CD8-positive, alpha-beta memory T cell (primary cell): ENCODE results near the gene NHLH2. TPM values are rescaled to one million over a fixed set of nuclear protein-coding genes. Genes with fewer than 3 reads are reported as not detected.

Experiments used
- CTCF ChIA-PET: fragments of 350-600 bp; sonication (Branson Sonifier 250); formaldehyde crosslinking; loops from one replicate; lab custom pipeline; 2021; ENCODE audit warnings: antibody characterized with exemption; lab: Charles Lee
- POLR2A ChIA-PET: fragments of 350-600 bp; sonication (Branson Sonifier 250); formaldehyde crosslinking; loops from one replicate; lab custom pipeline; 2021; ENCODE audit warnings: antibody characterized with exemption; lab: Charles Lee
- DNase-seq, 5 donors: peaks; one replicate each; pipeline versions ENCODE4 v3.0.0 to v3.0.0-alpha.2; 2020 to 2022; ENCODE audit warnings: mixed read lengths in 1 of 5
- H3K27ac ChIP-seq: one replicate; pipeline ENCODE4 v1.7.0; 2013; ENCODE audit warnings: low read depth, mild to moderate bottlenecking, low read length, moderate library complexity
- H3K27me3 ChIP-seq: 2 replicates; pipeline ENCODE4 v1.7.0; 2013; ENCODE audit warnings: low read length, mild to moderate bottlenecking; ENCODE audit not compliant: insufficient read depth, poor library complexity, severe bottlenecking
- H3K36me3 ChIP-seq: 2 replicates; pipeline ENCODE4 v1.7.0; 2013; ENCODE audit warnings: mild to moderate bottlenecking, low read length, moderate library complexity; ENCODE audit not compliant: insufficient read depth
- H3K4me1 ChIP-seq: 2 replicates; pipeline ENCODE4 v1.7.0; 2013; ENCODE audit warnings: mild to moderate bottlenecking, low read length, moderate library complexity; ENCODE audit not compliant: insufficient read depth
- H3K4me3 ChIP-seq: 2 replicates; pipeline ENCODE4 v1.7.0; 2013; ENCODE audit warnings: mild to moderate bottlenecking, low read length
- H3K9me3 ChIP-seq: 2 replicates; pipeline ENCODE4 v1.7.0; 2013; ENCODE audit warnings: mild to moderate bottlenecking, low read length
- H3K27ac Mint-ChIP-seq, 8 donors: one replicate each; pipeline ENCODE4 v1.8.0; 2020 to 2021; ENCODE audit warnings: mixed read lengths in 8 of 8, mild to moderate bottlenecking in 6 of 8, inconsistent platforms in 3 of 8, moderate library complexity in 3 of 8
- H3K27me3 Mint-ChIP-seq, 2 donors: one replicate each; pipeline ENCODE4 v1.8.0; 2020 to 2021; ENCODE audit warnings: mixed read lengths in 2 of 2, mild to moderate bottlenecking in 1 of 2, moderate library complexity in 1 of 2
- H3K36me3 Mint-ChIP-seq, 3 donors: one replicate each; pipeline ENCODE4 v1.8.0; 2020 to 2021; ENCODE audit warnings: mixed read lengths in 3 of 3, inconsistent platforms in 1 of 3, mild to moderate bottlenecking in 1 of 3
- H3K4me1 Mint-ChIP-seq, 3 donors: one replicate each; pipeline ENCODE4 v1.8.0; 2020 to 2021; ENCODE audit warnings: mixed read lengths in 3 of 3, inconsistent platforms in 1 of 3, mild to moderate bottlenecking in 1 of 3
- H3K4me3 Mint-ChIP-seq, 7 donors: one replicate each; pipeline ENCODE4 v1.8.0; 2020 to 2021; ENCODE audit warnings: mixed read lengths in 7 of 7, mild to moderate bottlenecking in 6 of 7, moderate library complexity in 4 of 7, inconsistent platforms in 2 of 7
- H3K9me3 Mint-ChIP-seq, 5 donors: one replicate each; pipeline ENCODE4 v1.8.0; 2020 to 2022; ENCODE audit warnings: mixed read lengths in 5 of 5, mild to moderate bottlenecking in 3 of 5, moderate library complexity in 2 of 5, inconsistent platforms in 1 of 5
- polyA plus RNA-seq: library from polyadenylated mRNA; unstranded; fragments of 300-500 nt; fragmentation: Illumina TruSeq; gene quantifications from one replicate; pipeline ENCODE4 v1.2.3, GENCODE V29; 2021
- total RNA-seq, 2 experiments: library from RNA; stranded (reverse); gene quantifications; one replicate each; pipeline ENCODE4 v1.2.3, GENCODE V29; 2021

Gene NHLH2
- total RNA-seq (not detected), polyA plus RNA-seq (not detected)

DNA sequence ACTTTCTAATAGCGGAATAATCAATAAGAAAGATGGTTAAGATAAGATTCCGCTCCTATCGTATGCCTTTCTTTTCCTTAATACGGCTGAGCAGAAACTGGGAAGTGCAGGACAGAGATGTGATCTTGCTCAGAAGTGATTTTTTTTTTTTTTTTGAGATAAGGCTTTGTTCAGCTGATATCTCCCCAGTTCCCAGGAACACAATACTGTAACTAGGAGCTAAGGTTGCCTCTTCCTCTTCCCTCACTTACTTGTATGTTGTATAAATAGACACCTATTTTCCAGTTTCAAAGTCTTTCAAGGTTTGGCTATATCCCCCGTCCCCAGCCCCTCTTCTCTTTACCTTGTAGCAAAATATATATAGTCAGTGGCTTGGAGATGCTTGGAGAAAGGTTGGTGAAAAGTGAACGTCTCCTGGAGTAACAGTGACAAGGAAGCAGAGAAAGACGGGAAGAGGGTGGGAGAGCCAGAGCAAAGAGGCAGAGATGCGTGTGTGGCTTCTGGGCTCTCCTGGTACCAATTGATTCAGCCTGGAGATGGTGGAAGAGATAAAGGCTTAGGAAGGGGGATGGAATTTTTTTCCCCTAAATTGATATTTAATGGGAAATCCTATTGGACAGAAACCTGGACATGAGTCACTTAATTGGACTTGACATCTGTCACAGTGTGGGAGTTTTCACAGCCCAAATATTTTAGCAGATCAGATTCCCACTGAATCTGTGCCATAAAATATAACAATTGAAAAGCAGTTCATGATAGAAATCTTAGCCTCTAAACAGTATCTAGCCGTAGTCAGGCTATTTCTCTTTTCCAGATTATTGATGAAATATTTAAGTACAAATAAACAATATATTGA is at the start of gene NHLH2:
Gene NHLH2, minus strand, starts transcription at position 522 of the 856 bp plus-strand sequence. CDS start 2,754 bp downstream, outside the sequence.
- Histone ChIP-seq H3K27ac (no peak within 1 kb of the TSS), H3K27me3 (peaks cover 18% of the 10 kb centered on the region), H3K4me1 (no peaks in the 10 kb centered on the region), H3K36me3 (no peaks in the 10 kb centered on the region), H3K4me3 (no peak within 1 kb of the TSS), H3K9me3 (no peaks in the 10 kb centered on the region)
- Mint-ChIP-seq H3K4me3 (peak within 1 kb of the TSS in 3 of 7 donors; percentile 6 to 29 (median 28)), H3K4me1 (peaks cover 4 to 10% (median 8%) of the 10 kb centered on the region in 3 donors), H3K27ac (no peak within 1 kb of the TSS), H3K27me3 (peaks cover 18 to 72% of the 10 kb centered on the region in 2 donors), H3K9me3 (peaks cover 0 to 2% (median 0%) of the 10 kb centered on the region in 5 donors), H3K36me3 (no peaks in the 10 kb centered on the region)
- no peak for DNase-seq
- POLR2A ChIA-PET = interaction anchor here (0.6 kb wide), 1 partner anchor 91 kb away, joined by 4 read pairs; no protein-coding TSS in a partner anchor
- CTCF ChIA-PET = no interaction called here

GRCh38 chr1:115890580-115890979 is 49.7 kb upstream of the NHLH2 start:
- Histone ChIP-seq H3K27ac (no peak overlapping the region), H3K36me3 (no peaks in the 10 kb centered on the region), H3K27me3 (no peaks in the 10 kb centered on the region), H3K4me3 (no peak overlapping the region), H3K4me1 (no peaks in the 10 kb centered on the region), H3K9me3 (no peaks in the 10 kb centered on the region)
- DNase-seq = no peak
- Mint-ChIP-seq H3K27me3 (peaks cover 3% of the 10 kb centered on the region in 2 donors), H3K4me1 (no peaks in the 10 kb centered on the region), H3K4me3 (no peak overlapping the region), H3K36me3 (no peaks in the 10 kb centered on the region), H3K27ac (no peak overlapping the region), H3K9me3 (no peaks in the 10 kb centered on the region)
- POLR2A ChIA-PET = no interaction called here
- CTCF ChIA-PET = no interaction called here

- no peaks in the 10 kb centered on the region for H3K27me3 ChIP-seq
- Mint-ChIP-seq H3K36me3 (no peaks in the 10 kb centered on the region), H3K27me3 (peaks cover 3% of the 10 kb centered on the region in 2 donors), H3K27ac (no peak overlapping the region), H3K4me1 (no peaks in the 10 kb centered on the region), H3K4me3 (no peak overlapping the region), H3K9me3 (no peaks in the 10 kb centered on the region)
- ChIA-PET POLR2A (no interaction called here), CTCF (interaction anchor here (0.6 kb wide), 1 partner anchor 59 kb away, joined by 3 read pairs; no protein-coding TSS in a partner anchor)
- DNase-seq = no peak
- H3K36me3 ChIP-seq = no peaks in the 10 kb centered on the region
- H3K9me3 ChIP-seq = no peaks in the 10 kb centered on the region
- H3K27ac ChIP-seq = no peak overlapping the region
- H3K4me1 ChIP-seq = no peaks in the 10 kb centered on the region
- H3K4me3 ChIP-seq = no peak overlapping the region
These were observed 48.0 kb upstream of the NHLH2 start for GRCh38 chr1:115888976-115889375.

GRCh38 chr1:115882913-115883902 is 42.3 kb upstream of the NHLH2 start:
- no peaks in the 10 kb centered on the region for H3K27me3 ChIP-seq
- no peak for DNase-seq
- H3K36me3 ChIP-seq = no peaks in the 10 kb centered on the region
- H3K27ac Mint-ChIP-seq = no peak overlapping the region
- H3K36me3 Mint-ChIP-seq = no peaks in the 10 kb centered on the region
- no peaks in the 10 kb centered on the region for H3K4me1 Mint-ChIP-seq
- POLR2A ChIA-PET = no interaction called here
- peaks cover 8 to 24% of the 10 kb centered on the region in 2 donors for H3K27me3 Mint-ChIP-seq
- H3K9me3 Mint-ChIP-seq = no peaks in the 10 kb centered on the region
- CTCF ChIA-PET = no interaction called here
- H3K4me3 Mint-ChIP-seq = no peak overlapping the region
- H3K4me1 ChIP-seq = no peaks in the 10 kb centered on the region
- no peaks in the 10 kb centered on the region for H3K9me3 ChIP-seq
- no peak overlapping the region for H3K27ac ChIP-seq
- H3K4me3 ChIP-seq = no peak overlapping the region

DNA sequence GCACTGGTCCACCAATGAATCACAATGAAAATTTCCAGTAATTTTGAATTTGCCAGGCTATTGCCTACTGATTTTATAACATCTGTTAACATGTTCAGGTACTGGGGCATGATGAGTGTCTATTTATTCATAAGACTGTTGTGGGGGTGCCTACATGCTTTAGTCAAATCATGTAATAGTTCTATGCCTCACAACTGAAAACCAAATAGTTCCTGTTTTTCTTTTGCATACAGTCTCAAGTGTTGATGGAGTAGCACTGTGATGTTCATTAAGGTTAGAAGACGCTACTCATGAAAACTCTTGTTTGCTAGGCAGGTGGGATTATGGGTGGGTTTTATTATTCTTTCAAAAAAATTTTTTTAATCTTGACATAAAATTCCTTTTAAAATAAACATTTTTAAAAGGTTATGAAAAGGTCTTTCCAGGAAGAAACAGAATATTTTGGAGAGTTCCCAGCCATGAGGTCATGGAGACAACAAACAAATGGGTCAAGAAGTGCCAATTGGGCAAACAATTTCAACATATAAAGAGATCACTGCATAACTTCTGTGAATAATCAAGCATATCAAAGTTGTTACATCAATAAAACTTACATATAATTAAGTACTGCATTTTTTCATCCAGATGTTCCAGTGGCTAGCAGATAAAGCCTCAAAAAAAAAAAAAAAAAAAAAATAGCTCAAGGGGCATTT is 40.2 kb upstream of the NHLH2 start:
- Mint-ChIP-seq H3K9me3 (no peaks in the 10 kb centered on the region), H3K27ac (no peak overlapping the region), H3K36me3 (no peaks in the 10 kb centered on the region), H3K27me3 (peaks cover 12 to 34% of the 10 kb centered on the region in 2 donors), H3K4me1 (no peaks in the 10 kb centered on the region), H3K4me3 (no peak overlapping the region)
- Histone ChIP-seq H3K27me3 (no peaks in the 10 kb centered on the region), H3K36me3 (no peaks in the 10 kb centered on the region), H3K27ac (no peak overlapping the region), H3K9me3 (no peaks in the 10 kb centered on the region), H3K4me1 (no peaks in the 10 kb centered on the region), H3K4me3 (no peak overlapping the region)
- POLR2A ChIA-PET = no interaction called here
- no peak for DNase-seq
- CTCF ChIA-PET = no interaction called here

DNA sequence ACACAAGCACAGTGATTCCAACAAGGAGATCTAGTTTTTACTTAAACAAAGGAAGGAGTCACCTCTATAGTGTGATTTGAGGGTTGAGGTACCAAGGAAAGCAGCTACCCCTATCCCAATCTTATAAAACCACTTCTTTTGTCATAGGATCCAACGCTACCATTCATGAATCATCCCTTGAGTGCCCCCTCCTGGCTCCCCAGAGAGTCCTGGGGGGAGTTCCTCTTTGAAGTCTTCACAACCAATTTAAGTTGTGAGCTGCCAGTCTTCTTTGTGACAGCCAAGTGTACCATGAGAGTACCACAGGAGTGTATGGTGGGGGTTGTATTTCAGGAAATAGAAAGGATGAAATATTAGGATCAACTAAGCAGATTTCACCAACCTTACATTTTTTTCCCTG is 39.1 kb upstream of the NHLH2 start:
- Mint-ChIP-seq H3K4me3 (no peak overlapping the region), H3K27ac (no peak overlapping the region), H3K4me1 (no peaks in the 10 kb centered on the region), H3K9me3 (no peaks in the 10 kb centered on the region), H3K27me3 (peaks cover 12 to 40% of the 10 kb centered on the region in 2 donors), H3K36me3 (no peaks in the 10 kb centered on the region)
- DNase-seq = no peak
- Histone ChIP-seq H3K36me3 (no peaks in the 10 kb centered on the region), H3K27me3 (no peaks in the 10 kb centered on the region), H3K27ac (no peak overlapping the region), H3K4me1 (no peaks in the 10 kb centered on the region), H3K9me3 (no peaks in the 10 kb centered on the region), H3K4me3 (no peak overlapping the region)
- ChIA-PET POLR2A (no interaction called here), CTCF (no interaction called here)

GRCh38 chr1:115877511-115877910 is 36.6 kb upstream of the NHLH2 start:
- Mint-ChIP-seq H3K9me3 (no peaks in the 10 kb centered on the region), H3K4me3 (no peak overlapping the region), H3K27ac (peak overlapping the region in 1 of 8 donors; percentile 33), H3K4me1 (no peaks in the 10 kb centered on the region), H3K36me3 (no peaks in the 10 kb centered on the region), H3K27me3 (peaks cover 9 to 54% of the 10 kb centered on the region in 2 donors)
- no peaks in the 10 kb centered on the region for H3K4me1 ChIP-seq
- POLR2A ChIA-PET = no interaction called here
- no peaks in the 10 kb centered on the region for H3K9me3 ChIP-seq
- H3K27ac ChIP-seq = no peak overlapping the region
- CTCF ChIA-PET = no interaction called here
- H3K27me3 ChIP-seq = no peaks in the 10 kb centered on the region
- H3K4me3 ChIP-seq = no peak overlapping the region
- DNase-seq = no peak
- H3K36me3 ChIP-seq = no peaks in the 10 kb centered on the region
